ENCODE measurements around the gene IGFL1.
A peak's percentile ranks its signal among the peaks of the same experiment; 100 is the strongest.

The IGFL1 gene

DNA sequence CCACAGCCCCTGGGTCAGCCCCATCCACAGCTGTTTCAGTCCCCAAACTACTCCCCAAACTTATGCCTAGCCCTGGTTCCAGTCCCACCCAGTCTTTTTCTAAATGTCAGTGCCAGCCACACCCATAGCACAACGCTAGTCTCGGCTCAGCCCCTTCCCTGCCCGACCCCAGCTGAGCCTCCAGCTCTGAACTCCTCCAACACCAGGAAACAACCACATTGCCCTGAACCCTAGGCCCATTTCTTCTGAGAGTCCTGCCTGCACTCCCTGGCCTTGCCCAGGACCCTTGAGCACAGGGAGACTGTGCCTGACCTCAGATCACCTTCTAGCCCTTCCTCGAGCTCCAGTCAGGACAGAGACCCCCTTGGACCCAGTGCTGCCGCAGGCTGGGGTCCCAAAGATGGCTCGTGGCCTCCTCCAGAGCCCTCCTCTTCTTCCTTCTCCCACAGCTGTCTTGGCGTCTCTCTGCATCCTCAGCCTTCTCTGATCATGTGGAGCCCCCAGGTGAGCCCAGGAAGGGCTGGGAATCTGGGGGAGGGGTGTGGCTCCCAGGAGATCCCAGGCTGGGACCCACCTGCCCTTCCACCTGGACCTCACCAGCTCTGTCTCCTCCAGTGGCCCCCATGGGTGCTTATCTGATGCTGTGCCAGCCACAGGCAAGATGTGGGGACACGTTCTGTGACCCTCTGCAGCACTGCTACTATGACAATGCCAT lies 33.0 kb upstream of the IGFL1 start:
- Histone ChIP-seq H3K14ac (ENCODE audit: low read length) (no peak overlapping the region), H2BK15ac (ENCODE audit: low read length) (peak overlapping the region; percentile 67), H4K8ac (ENCODE audit: low read depth, low read length) (no peak overlapping the region), H3K23ac (ENCODE audit: low read depth, low read length, poor library complexity) (peak overlapping the region; percentile 91), H3K4me3 (ENCODE audit: low read length in 2 of 2) (no peak overlapping the region), H2AK5ac (ENCODE audit: low read depth, low read length) (peak overlapping the region; percentile 10), H3K27me3 (ENCODE audit: control insufficient read depth in 3 of 3, insufficient read depth in 3 of 3, low read depth in 1 of 3, low read length in 3 of 3) (peaks cover 0 to 41% (median 0%) of the 10 kb centered on the region in 3 experiments), H3K79me1 (ENCODE audit: low read depth, low read length) (no peaks in the 10 kb centered on the region), H2BK12ac (ENCODE audit: low read length) (peak overlapping the region; percentile 53), H3K18ac (ENCODE audit: low read length) (peak overlapping the region; percentile 65), H2AFZ (ENCODE audit: low read length) (no peak overlapping the region), H3K9ac (ENCODE audit: low read depth, low read length, poor library complexity) (no peak overlapping the region), H3K4ac (ENCODE audit: low read length) (no peak overlapping the region), H3K27ac (replicated peaks; ENCODE audit: low read length) (no peak overlapping the region), H3K4me1 (ENCODE audit: control insufficient read depth in 2 of 2, insufficient read depth in 1 of 2, low read depth in 1 of 2, low read length in 2 of 2) (peaks cover 0 to 3% of the 10 kb centered on the region in 2 donors), H2BK120ac (ENCODE audit: low read depth, low read length) (peak overlapping the region; percentile 47), H3K36me3 (replicated peaks in 1 of 2; ENCODE audit: control insufficient read depth in 2 of 2, insufficient read depth in 2 of 2, low read length in 2 of 2) (no peaks in the 10 kb centered on the region), H4K91ac (ENCODE audit: low read depth, low read length, poor library complexity) (peak overlapping the region; percentile 85), H2BK5ac (ENCODE audit: low read length) (peak overlapping the region; percentile 29), H3K9me3 (replicated peaks in 1 of 2; ENCODE audit: control insufficient read depth in 2 of 2, insufficient read depth in 1 of 2, low read depth in 1 of 2, low read length in 2 of 2) (no peaks in the 10 kb centered on the region), H3K4me2 (ENCODE audit: insufficient read depth, low read length, poor library complexity, severe bottlenecking) (no peak overlapping the region)
- no peak for DNase-seq (ENCODE audit: low spot score)
- WGBS, 2 donors (ENCODE audit: extremely low coverage in 2 of 2, insufficient read length in 2 of 2, insufficient replicate concordance in 1 of 2), result no CpG with 5 or more reads among the region's 8 CpGs

DNA sequence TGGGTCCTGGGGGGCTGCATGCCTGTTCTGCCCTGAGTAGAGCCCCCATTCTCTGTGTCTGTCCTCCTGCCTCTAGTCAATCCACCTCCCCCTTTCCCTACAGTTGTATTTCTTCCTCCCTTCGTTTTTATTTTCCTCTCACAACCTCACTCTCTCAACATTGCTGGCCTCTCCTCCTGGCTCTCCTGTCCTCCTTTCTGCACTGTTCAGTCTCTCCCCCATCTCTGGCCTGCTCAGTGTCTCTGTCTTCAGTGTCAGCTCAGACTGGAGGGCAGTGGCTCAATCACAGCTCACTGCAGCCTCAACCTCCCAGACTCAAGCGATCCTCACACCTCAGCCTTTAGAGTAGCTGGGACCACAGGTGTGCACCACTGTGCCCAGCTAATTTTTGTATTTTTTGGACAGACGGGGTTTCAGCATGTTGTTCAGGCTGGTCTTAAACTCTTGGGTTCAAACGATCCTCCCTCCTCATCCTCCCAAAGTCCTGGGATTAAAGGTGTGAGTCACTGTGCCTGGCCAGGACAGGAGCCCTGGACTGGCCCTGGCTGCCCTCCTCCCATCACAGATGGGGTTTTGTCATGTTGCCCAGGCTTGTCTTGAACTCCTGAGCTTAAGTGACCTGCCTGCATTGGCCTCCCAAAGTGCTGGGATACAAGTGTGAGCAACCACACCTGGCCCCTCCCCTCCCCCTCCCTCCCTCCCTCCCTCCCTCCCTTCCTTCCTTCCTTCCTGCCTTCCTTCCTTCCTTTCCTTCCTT lies 32.0 kb upstream of the IGFL1 start:
- Histone ChIP-seq H3K4me1 (ENCODE audit: control insufficient read depth in 2 of 2, insufficient read depth in 1 of 2, low read depth in 1 of 2, low read length in 2 of 2) (peaks cover 0 to 3% of the 10 kb centered on the region in 2 donors), H3K27ac (replicated peaks; ENCODE audit: low read length) (no peak overlapping the region), H3K9ac (ENCODE audit: low read depth, low read length, poor library complexity) (no peak overlapping the region), H3K18ac (ENCODE audit: low read length) (peak overlapping the region; percentile 65), H3K4ac (ENCODE audit: low read length) (peak overlapping the region; percentile 76), H3K36me3 (replicated peaks in 1 of 2; ENCODE audit: control insufficient read depth in 2 of 2, insufficient read depth in 2 of 2, low read length in 2 of 2) (no peaks in the 10 kb centered on the region), H2BK120ac (ENCODE audit: low read depth, low read length) (peak overlapping the region; percentile 47), H3K14ac (ENCODE audit: low read length) (no peak overlapping the region), H2BK15ac (ENCODE audit: low read length) (peak overlapping the region; percentile 67), H3K27me3 (ENCODE audit: control insufficient read depth in 3 of 3, insufficient read depth in 3 of 3, low read depth in 1 of 3, low read length in 3 of 3) (peaks cover 0 to 40% (median 0%) of the 10 kb centered on the region in 3 experiments), H3K4me2 (ENCODE audit: insufficient read depth, low read length, poor library complexity, severe bottlenecking) (no peak overlapping the region), H2AFZ (ENCODE audit: low read length) (no peak overlapping the region), H2BK12ac (ENCODE audit: low read length) (peak overlapping the region; percentile 16), H3K4me3 (ENCODE audit: low read length in 2 of 2) (no peak overlapping the region), H3K9me3 (replicated peaks in 1 of 2; ENCODE audit: control insufficient read depth in 2 of 2, insufficient read depth in 1 of 2, low read depth in 1 of 2, low read length in 2 of 2) (peaks cover 0 to 1% of the 10 kb centered on the region in 2 donors), H4K91ac (ENCODE audit: low read depth, low read length, poor library complexity) (no peak overlapping the region), H2BK5ac (ENCODE audit: low read length) (peak overlapping the region; percentile 29), H3K79me1 (ENCODE audit: low read depth, low read length) (no peaks in the 10 kb centered on the region), H2AK5ac (ENCODE audit: low read depth, low read length) (peak overlapping the region; percentile 43), H3K23ac (ENCODE audit: low read depth, low read length, poor library complexity) (peak overlapping the region; percentile 91), H4K8ac (ENCODE audit: low read depth, low read length) (no peak overlapping the region)
- no peak for DNase-seq (ENCODE audit: low spot score)
- WGBS, 2 donors (ENCODE audit: extremely low coverage in 2 of 2, insufficient read length in 2 of 2, insufficient replicate concordance in 1 of 2), result no CpG with 5 or more reads among the region's 4 CpGs

DNA sequence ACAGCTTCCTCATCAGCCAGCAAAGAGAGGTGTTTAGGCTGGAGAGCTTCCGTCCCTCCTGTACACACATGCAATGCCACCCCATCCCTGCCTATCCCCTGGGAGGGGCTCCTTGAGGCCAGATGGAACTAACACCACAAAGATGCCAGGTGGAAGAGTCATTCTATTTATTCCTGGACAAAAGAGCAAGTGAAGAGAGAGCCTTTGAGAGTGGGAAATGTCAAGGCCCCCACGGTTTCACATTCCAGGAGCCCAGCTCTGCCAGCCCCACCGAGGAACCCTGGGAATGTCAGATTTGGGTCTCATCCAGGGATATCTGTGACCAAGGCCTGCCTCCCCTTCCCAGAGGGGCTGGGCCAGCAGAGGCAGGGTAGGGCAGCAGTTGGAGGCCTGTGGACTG lies 30.8 kb upstream of the IGFL1 start:
- Histone ChIP-seq H2BK120ac (ENCODE audit: low read depth, low read length) (no peak overlapping the region), H3K79me1 (ENCODE audit: low read depth, low read length) (no peaks in the 10 kb centered on the region), H3K4me1 (ENCODE audit: control insufficient read depth in 2 of 2, insufficient read depth in 1 of 2, low read depth in 1 of 2, low read length in 2 of 2) (no peaks in the 10 kb centered on the region), H2BK5ac (ENCODE audit: low read length) (no peak overlapping the region), H2BK15ac (ENCODE audit: low read length) (peak overlapping the region; percentile 27), H3K14ac (ENCODE audit: low read length) (no peak overlapping the region), H2AFZ (ENCODE audit: low read length) (no peak overlapping the region), H3K18ac (ENCODE audit: low read length) (peak overlapping the region; percentile 50), H3K27ac (replicated peaks; ENCODE audit: low read length) (no peak overlapping the region), H3K27me3 (ENCODE audit: control insufficient read depth in 3 of 3, insufficient read depth in 3 of 3, low read depth in 1 of 3, low read length in 3 of 3) (peaks cover 0 to 36% (median 0%) of the 10 kb centered on the region in 3 experiments), H3K4ac (ENCODE audit: low read length) (no peak overlapping the region), H3K4me3 (ENCODE audit: low read length in 2 of 2) (no peak overlapping the region), H3K4me2 (ENCODE audit: insufficient read depth, low read length, poor library complexity, severe bottlenecking) (no peak overlapping the region), H3K36me3 (replicated peaks in 1 of 2; ENCODE audit: control insufficient read depth in 2 of 2, insufficient read depth in 2 of 2, low read length in 2 of 2) (no peaks in the 10 kb centered on the region), H2BK12ac (ENCODE audit: low read length) (no peak overlapping the region), H4K91ac (ENCODE audit: low read depth, low read length, poor library complexity) (no peak overlapping the region), H3K9ac (ENCODE audit: low read depth, low read length, poor library complexity) (no peak overlapping the region), H2AK5ac (ENCODE audit: low read depth, low read length) (no peak overlapping the region), H3K23ac (ENCODE audit: low read depth, low read length, poor library complexity) (no peak overlapping the region), H4K8ac (ENCODE audit: low read depth, low read length) (no peak overlapping the region), H3K9me3 (replicated peaks in 1 of 2; ENCODE audit: control insufficient read depth in 2 of 2, insufficient read depth in 1 of 2, low read depth in 1 of 2, low read length in 2 of 2) (peaks cover 0 to 4% of the 10 kb centered on the region in 2 donors)
- no peak for DNase-seq (ENCODE audit: low spot score)
- WGBS, 2 donors (ENCODE audit: extremely low coverage in 2 of 2, insufficient read length in 2 of 2, insufficient replicate concordance in 1 of 2), result no CpG with 5 or more reads among the region's 3 CpGs

All from neuronal stem cell (in vitro differentiated cells).